HG03565 (cell line): ENCODE data around the gene CFAP92.

Experiments used
- ATAC-seq: cut with Tn5 transposase; IDR thresholded peaks from one replicate; pipeline ENCODE4 v1.9.1; 2021; ENCODE audit warnings: mild to moderate bottlenecking, moderate library complexity; ENCODE audit not compliant: unreplicated experiment

CFAP92 gene

GRCh38 chr3:128992926-128993460 is 883 bp downstream of the CFAP92 start:
- ATAC-seq, result no peak

GRCh38 chr3:128991355-128991895 is 2.5 kb downstream of the CFAP92 start:
- ATAC-seq, result no peak

DNA sequence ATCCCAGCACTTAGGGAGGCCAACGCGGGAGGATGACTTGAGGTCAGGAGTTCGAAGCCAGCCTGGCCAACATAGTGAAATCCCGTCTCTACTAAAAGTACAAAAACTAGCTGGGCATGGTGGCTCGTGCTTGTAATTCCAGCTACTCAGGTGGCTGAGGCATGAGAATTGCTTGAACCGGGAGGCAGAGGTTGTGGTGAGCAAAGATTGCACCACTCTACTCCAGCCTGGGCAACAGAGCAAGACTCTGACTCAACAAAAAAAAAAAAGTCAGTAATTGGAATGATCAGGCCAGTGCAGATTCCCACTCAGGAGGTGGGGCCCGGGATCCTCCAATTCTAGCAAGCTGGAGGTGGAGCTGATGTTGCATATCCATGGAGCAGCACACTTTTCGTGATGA is 5.6 kb downstream of the CFAP92 start:
- ATAC-seq, result no peak

GRCh38 chr3:128987302-128988100 is 6.4 kb downstream of the CFAP92 start:
- ATAC-seq, result no peak

GRCh38 chr3:128984596-128984995 is 9.3 kb downstream of the CFAP92 start:
- ATAC-seq, result no peak

DNA sequence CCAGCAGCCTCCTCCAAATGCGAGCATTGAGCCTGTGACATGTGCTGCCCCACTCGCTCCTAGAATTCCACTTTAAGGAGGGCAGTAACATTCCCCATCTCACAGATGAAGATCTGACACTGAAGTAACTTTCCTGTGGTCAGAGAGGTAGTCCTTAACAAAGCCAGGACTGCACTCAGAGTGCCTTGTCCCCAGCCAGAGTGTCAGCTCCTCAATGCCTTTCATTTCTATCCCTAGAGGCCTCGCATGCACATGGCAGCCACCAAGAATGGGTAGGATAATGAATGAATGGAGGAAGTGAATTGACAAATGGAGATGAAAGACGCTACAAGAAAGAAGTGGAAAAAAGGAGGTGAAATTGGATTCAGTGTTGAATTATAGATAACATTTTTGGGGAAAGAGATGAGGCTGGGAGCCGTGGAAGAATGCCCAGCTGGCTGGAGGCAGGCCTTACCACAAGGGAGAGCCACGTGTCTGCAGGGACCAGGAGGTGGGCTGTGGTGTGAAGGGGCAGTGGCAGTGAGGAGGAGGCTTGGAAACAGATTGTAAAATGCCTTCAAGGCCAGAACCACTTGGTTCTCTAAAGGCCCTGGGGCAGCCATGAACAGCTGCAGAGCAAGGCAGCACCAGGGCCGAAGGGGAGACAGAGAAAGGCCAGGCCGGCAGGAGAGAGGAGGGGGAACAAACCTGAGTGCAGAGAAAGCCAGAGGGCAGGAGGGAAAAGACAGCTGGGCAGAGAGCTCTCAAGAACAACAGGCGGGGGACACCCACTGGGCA is 10.4 kb downstream of the CFAP92 start:
- ATAC-seq, result no peak

DNA sequence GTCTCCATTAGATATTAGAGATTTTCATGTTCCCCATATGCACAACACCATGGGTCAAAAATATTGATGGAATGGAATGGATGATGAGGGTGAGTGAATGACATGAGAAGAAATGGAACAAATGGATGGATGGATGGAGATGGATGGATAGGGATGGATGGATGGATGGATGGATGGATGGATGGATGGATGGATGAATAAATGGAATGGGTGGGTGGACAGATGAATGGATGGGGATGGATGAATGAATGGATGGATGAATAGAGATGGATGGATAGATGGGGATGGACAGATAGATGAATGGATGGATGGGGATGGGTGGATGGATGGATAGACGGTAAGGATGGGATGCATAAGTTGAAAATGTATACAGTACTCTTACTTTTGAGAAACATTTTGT is 18.6 kb downstream of the CFAP92 start:
- ATAC-seq, result no peak

- ATAC-seq, result no peak
Observed at GRCh38 chr3:128973988-128974564, 19.8 kb downstream of the CFAP92 start.

DNA sequence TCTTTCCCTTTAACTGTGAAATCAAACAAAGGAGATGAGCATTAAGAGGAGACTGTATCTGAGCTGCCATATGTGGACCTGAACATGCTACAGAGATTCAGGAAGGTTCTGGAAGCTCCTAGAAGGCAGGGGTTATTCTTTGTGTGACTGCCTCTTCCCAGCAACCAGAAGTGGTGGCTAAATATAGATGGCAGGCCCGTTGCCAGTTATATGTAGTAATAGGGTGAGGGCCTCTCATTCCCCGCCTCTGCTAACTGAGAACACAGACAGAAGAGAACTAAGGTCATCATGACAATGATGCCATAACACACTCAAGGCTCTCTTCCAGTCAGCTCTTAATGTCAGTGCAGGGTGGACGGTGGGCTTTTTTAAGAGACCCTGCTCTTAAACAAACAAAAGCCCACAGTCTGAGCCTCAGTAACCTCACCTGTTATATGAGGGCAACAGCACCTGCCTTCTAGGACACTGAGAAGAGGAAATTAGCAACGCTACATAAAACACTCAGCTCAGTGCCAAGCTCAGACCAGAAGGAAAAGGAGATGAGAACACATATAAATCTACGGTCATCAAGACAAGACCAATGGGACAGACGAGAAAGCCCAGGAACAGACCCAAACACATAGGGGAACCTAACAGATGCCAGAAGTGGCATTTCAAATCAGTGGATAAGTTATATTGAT is 22.3 kb downstream of the CFAP92 start:
- no peak for ATAC-seq

DNA sequence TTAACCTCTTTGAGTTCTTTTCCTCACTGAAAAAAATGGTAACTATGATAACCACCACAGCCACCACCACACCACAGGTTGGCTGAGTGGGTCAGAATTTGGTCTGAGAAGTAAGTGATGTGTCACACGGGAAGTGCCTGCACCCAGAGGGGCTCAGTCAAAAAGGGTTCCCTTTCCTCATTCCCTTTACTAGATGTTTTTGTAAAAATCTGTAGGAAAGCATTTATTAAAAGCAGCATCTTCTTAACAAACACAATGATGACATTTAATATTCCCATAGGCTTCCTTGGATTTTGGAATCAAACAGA is 23.2 kb downstream of the CFAP92 start:
- no peak for ATAC-seq

DNA sequence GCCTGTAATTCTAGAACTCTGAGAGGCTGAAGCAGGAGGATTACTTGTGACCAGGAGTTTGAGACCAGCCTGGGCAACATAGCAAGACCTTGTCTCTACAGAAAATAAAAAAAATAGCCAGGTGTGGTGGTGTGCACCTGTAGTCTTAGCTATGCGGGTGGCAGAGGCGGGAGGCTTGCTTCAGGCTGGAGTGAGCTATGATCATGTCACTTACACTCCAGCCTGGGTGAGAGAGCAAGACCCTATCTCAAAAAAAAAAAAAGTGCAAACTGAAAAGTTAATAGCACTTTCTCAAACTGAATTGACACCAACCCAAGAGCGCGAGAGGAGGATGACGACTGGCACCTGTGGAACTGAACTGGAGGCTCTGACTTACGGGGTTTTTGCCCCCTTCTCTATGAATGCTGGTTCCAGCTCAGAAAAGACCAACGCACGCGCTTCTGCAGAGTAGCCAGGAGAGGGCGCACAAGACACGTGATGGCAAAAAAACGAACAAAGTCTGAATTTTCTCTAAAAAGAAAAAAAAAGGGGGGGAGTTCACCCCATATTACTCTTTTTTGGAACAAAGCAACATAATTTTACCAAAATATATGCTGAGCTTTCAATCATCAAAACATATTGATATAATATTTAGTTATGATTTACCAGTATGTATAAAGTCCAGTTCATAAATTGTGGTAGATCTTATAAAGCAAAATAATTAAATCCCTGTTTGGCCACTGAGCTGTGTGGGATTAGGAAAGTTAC is 23.7 kb downstream of the CFAP92 start:
- ATAC-seq, result no peak

GRCh38 chr3:128967748-128968355 is 26.0 kb downstream of the CFAP92 start:
- no peak for ATAC-seq

- no peak for ATAC-seq
Observed at GRCh38 chr3:128965818-128966217, 28.1 kb downstream of the CFAP92 start.

DNA sequence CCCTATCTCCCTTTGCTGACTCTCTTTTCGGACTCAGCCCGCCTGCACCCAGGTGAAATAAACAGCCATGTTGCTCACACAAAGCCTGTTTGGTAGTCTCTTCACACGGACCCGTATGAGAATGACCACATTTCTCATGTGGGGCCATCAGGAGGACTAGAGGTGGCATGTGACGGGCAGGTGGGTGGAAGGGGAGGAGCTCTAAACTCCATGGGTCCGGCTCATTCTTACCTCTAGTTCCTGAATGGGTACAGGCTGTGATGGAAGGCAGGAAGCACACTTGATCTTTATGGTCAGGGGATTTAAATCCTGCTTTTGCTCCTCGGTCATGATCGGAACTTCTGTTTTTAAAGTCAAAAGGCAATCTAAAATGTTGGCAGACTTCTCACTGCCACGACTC is 28.6 kb downstream of the CFAP92 start:
- no peak for ATAC-seq

- ATAC-seq, result no peak
Observed at GRCh38 chr3:128956440-128956839, 37.4 kb downstream of the CFAP92 start.

- no peak for ATAC-seq
Observed at GRCh38 chr3:128950223-128950938, 43.5 kb downstream of the CFAP92 start.

DNA sequence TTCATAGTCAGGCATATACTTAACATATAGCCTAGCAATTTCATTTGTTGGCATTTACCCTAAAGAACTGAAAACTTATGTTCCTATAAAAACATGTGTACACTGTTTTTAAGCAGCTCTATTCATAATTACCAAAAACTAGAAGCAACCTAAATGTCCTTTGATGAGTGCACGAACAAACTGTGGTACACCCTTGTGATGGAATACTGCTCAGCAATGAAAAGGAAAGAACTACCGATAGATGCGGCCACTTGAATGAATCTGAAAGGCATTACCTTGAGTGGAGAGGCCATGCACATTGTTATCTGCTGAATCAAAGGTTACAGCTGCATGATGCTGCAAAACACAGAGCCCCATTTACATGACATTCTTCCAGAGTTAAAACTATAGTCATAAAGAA is 44.7 kb downstream of the CFAP92 start:
- ATAC-seq, result no peak

DNA sequence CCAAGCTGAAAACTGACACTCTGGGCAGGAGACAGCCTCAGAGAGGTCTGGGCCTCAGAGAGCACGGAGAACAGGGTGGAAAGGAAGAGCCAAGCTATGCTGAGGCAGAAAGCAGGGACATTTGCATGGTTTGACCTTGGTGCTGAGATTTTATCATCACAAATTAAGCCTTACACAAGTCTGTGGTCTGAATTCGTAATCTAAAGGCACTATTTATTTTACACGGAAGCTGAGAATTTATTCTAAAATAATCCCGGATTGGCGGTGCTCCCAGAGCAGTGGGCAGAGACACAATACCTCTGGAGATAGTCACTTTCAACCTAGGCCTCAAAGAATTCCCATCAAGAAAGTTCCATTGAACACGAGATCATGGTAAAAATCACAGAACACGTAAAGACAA is 47.5 kb downstream of the CFAP92 start:
- ATAC-seq, result no peak

DNA sequence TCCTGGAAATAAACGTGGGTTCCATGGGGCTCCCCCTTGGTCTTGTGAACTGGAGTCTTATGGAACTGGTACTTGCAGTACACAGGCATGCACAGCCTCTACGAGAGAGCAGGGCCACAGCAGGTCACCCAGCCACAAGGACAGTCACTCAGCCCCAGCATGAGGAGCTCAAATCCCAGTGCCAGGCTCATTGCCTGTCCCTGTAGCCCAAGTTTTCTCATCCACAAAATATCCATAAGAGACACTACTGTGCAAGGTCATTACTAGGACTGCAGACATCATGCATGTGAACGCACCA is 48.0 kb downstream of the CFAP92 start:
- no peak for ATAC-seq
